T-helper 2 cell (primary cell): ENCODE data around the gene WNT8A.

ENCODE experiments used
- DNase-seq, 5 experiments: peaks; one replicate each; pipeline versions ENCODE4 v3.0.0 to v3.0.0-alpha.2; 2012 to 2022

WNT8A gene

DNA sequence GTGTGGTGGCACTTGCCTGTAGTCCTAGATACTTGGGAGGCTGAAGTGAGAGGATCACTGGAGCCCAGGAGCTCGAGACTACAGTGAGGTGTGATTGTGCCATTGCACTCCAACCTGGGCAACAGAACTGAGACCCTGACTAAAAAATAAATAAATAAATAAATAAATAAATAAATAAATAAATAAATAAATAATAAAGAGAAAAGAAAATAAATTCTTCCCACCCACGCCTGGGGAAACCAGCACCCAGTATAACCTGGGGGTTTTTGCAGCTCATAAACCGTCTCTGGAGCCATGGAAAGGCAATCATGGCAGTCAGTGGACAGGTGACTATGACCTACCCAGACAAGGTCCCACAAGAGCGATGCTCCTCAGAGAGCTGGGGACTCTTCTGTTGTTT lies 7.9 kb downstream of the WNT8A start:
- no peak for DNase-seq

DNA sequence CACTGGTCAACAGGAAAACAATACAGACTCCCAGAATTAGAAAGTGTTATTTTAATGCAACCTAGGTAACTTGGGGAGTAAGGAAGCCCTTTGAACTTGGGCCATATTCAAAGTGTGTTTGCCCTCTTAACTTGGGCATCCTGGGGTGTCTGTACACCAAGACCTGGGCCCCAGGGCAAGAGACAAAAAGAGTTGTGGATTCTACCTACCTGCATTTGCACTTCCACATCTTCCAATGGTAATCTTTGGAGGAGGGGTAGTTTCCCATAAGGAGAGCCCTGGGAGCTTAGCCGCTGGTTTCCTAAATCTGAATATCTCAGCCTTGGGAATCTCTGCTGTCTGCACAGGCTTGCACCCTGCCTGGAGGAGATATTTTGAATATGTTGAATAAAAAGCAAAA lies 8.5 kb downstream of the WNT8A start:
- no peak for DNase-seq

DNA sequence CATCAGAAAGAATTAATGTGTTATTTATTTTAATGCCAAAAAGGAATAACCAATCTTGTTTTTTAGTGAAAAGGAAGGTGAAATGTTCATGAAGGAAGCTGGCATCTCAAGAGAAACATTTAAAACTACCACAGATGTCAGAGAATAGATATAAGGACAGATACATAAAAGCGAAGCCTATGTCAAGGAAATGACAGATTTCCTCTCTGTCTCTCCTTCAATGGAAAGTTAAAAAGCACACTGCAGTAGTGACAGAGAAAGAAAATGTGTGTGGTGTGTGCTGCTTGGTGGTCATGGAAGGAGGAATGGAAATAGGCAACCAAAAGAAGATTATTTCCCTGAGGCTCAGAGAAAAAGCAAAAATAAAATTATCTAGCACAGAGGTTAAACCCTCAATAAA lies 9.2 kb downstream of the WNT8A start:
- peak in 1 of 5 experiments; percentile 8 for DNase-seq

DNA sequence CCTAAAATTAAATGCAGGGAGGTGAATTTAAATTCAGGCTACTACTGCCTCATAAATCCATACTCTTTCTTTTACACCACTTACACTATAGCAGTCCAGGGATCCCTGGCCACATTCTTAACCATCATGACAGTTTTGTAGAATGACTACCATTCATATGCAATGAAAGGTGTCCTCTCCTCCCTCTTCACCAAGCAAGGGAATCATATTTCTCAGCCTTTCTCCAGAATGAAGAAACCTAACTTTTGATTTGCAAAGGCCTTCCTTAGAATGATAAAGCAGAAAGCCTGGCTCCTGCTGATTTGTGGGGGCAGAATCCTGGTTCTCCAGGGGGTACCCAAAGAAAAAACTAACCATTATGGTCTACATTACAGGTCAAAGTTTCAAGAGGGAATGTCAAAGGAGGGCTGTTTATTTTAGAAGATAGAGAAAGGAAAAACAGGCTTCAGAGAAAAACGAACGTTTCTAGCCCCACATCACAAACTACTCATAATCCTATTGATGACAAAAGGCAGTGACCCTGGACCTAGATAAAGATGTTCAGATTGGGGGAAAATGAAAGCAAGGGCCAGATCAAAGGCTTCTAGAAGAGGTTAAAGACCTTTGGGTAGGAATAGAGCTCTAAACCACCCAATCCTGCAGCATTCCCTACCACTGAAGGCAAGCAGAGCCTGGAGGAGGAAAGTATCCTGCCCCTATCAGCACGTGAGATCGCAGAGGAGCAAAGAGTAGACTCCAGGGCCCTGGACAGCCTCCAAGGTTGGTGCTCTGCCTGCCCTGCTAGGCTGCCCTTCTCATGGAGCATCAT lies 11.5 kb downstream of the WNT8A start:
- DNase-seq = no peak

DNA sequence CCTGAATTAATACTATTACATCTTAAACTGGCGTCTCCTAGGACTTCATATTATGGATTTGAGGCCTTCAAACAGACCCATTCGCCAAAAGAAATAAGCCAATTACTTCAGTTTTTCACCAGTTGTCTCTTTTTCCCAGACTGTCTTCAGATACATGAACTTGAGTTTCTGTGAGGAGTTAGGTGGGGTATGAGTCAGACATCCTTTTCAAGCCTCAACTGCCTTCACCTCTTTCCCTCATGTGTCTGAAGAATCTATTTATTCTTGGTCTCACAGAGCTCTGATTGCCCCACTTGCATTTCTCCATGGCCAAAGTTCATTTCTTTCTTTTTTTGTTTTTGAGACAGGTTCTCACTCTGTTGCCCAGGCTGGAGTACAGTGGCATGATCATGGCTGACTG lies 12.5 kb downstream of the WNT8A start:
- DNase-seq = peak in 1 of 5 experiments; percentile 31

DNA sequence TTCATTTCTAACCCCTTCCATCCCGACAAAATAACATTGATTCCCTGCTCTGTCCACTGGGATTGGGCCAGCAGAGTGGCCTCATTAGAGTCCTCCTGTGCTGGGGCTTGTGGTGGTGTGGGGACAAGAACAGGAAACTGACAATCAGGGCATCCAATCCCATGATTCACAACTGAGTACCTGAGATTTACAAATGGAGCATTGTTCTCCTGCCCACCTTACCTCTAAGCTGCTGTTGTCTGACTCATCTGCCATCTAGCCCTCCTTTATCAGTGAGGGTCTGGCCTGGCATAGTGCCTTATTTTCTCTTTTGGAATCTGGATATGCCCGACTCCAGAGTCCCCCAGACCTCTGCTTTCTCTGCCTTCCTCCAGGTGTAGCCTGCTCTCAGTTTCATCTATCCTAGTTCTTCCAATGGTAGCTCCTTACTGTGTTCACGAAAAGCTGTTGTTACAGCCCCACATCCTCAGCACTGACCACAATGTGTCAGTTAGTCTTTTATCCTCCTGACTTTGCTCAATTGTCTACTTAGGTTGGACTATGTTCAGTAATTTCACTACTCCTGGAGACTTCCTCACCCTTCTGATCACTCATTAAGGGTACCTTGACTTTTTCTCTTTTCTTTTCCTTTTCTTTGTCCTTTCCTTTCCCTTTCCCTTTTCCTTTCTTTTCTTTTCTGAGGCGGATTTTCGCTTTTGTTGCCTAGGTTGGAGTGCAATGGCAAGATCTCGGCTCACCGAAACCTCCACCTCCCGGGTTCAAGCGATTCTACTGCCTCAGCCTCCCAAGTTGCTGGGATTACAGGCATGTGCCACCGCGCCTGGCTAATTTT lies 13.4 kb downstream of the WNT8A start:
- DNase-seq = peak in 1 of 5 experiments; percentile 24

DNA sequence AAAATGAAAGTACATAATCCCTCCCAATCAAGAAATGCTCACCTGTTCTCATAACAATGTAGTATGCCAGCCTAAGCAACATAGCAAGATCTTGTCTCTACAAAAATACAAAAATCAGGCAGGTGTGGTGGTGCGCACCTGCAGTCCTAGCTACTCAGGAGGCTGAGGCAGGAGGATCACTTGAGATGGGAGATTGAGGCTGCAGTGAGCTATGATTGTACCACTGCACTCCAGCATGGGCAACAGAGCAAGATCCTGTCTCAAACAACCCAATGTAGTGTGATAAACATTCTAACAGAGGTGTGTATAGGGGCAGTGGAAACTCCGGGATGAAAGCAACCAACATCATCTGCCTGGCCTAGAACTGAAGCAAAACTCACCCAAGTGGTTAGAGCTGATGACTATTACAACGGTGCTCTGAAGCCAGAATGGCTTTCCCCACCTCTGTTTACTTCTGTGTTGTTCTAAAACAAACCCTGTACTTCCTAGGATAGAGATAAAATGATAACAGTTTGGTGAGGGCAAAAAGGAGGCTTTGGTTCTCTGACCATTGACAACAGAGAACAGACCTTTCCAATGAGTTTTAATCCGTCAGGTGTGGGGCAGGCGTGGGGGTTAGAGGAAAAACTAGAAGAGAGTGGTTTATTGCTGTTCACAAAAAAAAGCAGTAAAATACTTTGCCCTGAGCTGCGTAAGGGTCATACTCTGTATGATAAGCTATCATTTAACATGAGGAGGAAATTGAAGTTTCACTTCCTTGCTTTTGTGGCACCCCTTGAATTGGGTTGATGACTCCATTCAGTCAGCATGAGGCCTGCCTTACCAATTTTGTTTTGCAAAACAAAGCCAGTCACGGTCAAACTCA lies 18.9 kb downstream of the WNT8A start:
- no peak for DNase-seq

DNA sequence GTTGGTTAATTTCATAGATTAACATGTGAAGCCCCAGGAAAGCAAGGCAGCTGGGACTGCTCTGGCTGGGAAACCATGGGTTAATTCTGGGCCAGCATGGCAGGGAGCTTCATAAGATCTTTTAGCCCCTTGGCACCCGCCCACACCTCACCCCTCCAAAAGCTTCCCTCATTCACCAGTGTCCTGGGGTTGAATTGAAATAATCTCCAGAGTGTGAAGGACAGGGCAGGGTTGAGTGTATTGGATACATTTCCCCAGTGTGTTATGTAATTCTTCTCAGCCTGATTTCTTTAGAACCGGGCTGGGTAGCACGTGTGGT lies 19.4 kb downstream of the WNT8A start:
- DNase-seq = no peak

DNA sequence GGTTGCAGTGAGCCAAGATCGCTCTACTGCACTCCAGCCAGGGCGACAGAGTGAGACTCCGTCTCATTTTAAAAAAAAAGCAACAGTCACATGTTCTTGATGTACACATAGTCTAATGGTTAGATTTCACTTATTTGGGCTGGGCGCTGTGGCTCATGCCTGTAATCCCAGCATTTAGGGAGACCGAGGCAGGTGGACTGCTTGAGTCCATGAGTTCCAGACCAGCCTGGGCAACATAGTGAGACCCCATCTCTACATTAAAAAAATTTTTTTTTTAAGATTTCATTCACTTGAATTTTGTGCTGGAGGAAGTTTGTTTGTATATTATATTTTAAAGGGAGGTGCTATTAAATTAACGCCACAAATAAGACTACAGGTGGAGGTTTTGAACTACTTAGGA lies 21.9 kb downstream of the WNT8A start:
- DNase-seq = no peak

DNA sequence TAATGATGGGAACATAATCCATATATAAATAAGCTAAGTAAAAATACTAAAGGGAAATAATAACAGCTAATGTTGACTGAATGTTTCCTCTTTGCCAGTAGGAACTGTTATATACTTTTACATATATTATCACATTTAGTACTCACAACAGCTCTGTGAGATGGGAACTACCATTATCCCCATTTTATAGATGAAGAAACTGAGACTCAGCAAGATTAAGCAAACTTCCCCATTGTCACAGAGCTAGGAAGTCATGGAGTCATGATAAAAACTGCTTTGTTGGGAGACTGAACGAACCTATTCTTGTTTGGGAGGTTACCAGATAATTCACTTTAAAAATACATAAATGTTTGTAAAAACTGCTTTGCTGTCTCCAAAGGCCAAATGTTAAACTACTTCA lies 23.4 kb downstream of the WNT8A start:
- DNase-seq = no peak

DNA sequence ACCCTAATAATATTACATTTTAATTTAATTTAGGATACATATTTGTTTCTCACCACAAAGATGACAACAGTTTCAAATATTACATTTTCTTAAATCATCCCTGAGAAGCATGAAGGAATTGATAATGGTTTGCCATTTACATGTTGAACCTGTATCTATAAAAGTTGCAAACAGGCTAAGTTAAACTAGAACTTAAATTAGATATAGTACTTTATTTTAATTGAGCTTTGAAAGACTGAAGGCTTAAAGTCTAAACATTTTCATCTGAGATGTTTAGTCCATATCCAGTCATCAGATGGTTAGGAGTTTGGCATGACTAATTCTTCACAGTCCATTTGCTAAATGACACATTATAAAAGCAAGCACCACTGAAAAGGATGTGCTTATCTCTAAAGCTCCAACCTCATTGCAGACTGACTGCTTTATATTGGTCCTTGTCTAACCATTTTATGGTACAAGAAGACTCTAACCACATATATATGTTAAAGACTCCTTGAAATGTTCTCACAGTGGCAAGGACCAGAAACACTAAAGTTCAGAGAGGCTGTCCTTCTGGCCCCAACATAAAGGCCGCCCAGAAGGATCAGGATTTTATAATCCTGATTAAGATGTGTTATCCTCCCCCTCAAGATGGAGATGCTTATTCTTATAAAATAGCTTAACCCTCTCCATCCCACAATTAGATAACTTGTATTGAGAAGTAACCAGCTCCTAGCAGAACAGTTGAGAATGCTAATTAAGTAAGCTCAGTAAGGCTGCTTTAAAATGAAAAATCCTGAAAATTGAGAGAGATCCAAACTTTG lies 25.8 kb downstream of the WNT8A start:
- DNase-seq = peak in 1 of 5 experiments; percentile 10

DNA sequence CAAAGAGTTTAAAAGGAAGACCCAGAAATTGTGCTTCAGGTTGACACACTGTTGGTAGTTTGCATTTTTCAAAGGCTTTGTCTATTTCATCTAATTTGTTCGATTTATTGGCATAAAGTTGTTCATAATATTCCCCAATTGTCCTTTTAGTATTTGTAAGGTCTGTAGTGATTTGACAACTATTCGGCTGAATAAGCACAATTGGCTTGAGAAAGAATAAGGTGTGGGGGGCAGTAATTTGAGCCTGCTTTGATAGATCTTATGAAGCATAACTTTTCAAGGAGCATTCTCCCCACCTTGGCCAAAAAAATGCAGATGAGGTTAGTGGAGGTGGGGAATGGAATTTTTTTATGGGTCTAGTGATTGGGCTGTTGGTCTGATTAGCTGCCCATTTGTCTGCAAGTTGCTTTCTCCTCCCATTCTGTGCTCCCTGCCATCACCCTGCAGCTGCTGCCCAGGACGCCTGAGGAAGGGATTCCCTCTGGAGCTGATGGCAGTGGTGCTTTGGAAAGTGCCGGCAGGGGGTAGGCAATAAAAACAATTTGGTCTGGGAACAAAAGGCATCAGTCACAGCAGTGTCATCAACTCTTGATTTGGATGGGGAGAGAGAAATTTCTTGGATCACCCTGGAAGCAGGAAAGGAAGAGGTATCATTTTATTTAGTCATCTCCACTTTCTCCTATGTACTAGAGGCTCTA lies 26.6 kb downstream of the WNT8A start:
- no peak for DNase-seq

DNA sequence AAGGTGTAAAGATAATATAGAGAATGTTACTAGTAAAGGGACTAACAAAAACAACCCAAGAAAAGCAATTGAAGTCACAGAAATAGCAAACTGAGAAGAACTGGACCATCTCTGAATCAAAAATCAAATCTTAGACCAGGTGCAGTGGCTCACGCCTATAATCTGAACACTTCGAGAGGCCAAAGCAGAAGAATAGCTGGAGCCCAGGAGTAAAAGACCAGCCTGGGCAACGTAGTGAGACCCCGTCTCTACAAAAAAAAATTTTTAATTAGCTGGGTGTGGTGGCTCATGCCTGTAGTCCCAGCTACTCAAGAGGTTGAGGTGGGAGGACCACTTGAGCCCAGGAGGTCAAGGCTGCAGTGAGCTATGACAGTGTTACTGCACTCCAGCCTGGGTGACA lies 27.3 kb downstream of the WNT8A start:
- no peak for DNase-seq

DNA sequence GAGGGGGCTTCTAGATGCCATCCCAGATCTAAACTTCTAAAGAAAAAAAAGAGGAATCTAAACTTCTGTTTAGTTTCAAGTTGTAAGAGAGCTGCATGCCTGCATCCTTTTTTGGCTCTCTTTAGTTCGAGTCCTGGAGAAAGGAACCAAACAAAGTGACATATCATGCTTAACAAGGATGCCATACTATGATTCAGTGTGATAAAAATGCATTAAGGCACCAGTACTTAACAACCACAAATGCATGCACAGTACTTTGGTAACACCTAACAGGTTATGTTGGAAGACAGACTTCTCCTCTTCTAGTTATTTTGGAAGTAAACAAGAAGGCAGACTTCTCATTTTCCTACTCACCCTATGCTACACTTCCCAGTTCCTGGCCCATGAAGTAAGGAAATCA lies 28.1 kb downstream of the WNT8A start:
- no peak for DNase-seq

DNA sequence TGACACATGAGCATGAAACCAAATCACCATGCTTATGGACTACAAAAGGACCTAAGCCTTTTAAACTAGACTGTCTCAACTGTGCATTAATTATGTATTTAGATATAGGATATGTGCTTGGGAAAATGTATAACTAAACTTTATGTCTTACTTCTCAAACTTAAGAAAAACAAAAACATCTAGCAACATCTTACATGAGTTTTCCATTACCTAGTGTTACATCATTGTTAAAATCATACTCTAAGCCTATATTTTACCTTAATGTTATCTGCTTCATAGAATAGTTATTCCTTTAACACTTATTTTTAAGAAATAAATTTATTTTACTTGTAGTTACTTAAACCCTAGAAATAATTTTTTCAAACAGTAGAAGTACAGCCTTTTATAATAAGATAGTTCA lies 31.4 kb downstream of the WNT8A start:
- DNase-seq = no peak

DNA sequence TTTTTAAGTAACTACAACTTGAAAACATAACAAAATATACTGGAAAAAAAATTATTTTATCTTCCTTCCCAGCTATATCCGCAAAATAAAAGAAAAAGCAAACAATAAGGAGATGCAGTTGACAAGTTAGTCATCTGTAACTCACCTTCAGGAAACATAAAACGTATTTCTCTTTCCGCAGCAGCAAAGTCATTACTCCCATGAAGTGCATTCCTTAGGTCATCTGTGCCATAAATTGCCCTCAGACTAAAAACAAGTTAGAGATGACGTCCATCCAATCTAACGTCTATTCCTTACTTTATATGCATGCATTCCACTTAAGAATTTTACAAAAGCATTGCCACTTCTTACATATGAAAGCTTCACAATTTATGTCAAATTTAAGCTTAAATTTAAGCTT lies 44.5 kb downstream of the WNT8A start:
- DNase-seq = no peak

DNA sequence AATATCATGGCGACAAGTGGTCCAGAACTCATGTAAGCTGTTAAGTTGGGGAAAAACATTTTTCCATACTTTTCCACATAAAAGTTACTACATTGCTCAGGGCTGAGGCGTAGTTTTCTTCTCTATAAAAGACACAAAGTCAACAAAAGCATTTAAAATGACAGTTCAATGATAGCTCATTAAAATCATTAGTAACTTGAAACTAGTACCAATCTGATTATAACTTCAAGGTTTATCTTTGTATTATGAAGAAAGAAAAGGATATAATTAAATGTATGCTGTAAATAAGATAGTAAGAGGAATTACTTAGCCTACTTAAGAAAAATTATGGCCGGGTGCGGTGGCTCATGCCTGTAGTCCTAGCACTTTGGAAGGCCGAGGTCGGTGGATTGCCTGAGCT lies 45.5 kb downstream of the WNT8A start:
- DNase-seq = no peak

DNA sequence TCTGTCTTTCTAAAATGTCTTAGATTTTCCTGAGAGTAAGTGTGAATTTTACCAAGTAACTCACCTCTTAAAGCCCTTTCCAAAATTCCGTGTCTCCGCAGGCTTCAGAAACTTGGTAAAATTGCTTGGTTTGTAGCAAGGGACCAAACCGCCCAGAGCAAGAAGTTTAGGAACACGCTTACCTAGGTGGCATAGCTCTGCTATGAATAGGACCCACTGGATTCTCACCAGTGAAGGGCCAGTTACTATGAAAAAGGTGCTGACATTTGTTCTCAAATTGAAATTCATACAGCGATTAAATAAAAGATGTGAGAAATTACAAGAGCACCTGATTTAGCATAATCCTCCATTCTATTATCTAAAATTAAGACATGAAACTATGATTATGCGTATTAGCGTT lies 48.7 kb downstream of the WNT8A start:
- no peak for DNase-seq

DNA sequence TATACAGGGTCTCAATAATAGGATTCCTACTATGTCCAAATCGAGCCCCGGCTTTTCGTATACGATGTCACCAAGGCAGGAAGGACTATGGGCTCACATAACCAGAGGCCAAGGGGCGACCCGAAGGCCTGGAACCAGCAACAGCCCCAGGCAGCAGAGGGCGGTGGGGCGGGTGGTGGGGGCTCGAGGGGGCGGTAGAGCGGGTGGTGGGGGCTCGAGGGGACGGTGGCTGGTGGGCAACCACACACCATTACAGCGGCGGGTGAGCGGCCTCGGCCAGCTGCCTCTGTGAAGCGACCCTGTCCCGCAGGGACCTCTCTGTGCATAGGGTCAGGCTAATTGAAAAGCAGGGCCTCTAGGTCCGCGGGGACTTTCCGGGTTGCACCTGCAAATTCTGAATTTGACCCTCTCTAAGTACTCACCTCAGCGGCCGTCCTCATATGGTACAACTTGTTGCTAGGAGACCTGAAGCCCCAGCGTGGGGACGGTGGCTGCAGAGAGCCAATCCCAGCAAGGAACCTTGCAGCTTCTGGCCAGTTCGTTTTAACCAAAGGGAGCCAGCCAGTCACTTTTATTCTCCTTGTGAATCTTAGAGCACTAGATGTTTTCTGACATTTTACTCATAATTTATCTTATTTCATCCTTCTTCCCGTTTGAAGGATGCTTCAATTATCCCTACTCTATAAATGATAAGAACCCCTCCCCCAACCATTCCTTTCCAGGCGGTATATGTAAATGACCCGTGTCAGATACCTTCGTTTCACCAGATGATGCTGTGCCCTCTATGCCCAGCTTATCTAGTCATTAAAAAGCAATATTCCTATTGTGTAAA lies 55.3 kb downstream of the WNT8A start, which contains the start of gene NME5:
TSS of gene NME5 (minus strand) at position 480 of the 832 bp plus-strand sequence. CDS start 648 bp downstream, outside the sequence.
- DNase-seq = no peak

DNA sequence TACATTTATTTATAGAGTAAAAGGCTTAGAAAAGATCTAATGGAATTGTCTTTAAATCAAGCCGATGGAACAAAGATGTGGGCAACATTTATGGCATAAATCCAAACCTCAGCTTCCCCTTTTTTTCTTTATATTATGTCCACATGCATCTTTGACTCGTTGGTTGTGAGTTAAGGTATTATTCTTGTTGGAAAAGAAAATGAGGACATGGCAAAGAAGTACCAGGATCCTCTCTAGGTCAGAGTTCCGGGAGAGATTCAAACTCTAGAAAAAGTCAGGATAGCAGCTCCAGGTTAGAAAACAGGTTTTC lies 55.9 kb downstream of the WNT8A start:
- no peak for DNase-seq

DNA sequence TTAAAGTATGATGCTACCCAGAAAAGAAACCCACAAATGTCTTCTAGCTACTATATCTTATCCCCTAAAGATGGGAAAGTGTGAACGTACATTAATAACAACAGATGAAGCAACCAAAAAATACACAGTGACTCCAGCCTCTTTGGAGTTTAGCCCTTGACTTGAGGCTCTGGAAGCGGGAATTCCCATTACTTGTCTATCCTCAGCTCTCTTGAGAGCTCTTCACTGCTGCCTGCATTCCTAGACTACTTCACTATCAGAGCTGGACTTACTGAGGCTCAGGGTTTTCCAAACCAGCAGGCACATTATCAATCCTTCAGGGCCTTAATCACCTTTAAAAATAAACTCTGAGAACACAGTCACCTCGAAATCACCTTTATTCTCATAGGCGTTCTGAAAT lies 56.4 kb downstream of the WNT8A start:
- DNase-seq = no peak
